GM12878 (cell line): ENCODE data around the gene HERPUD2. TPM values are rescaled to one million over a fixed set of nuclear protein-coding genes. Genes with fewer than 3 reads are reported as not detected.

Experiments
- ATAC-seq: fragments of 200-7000 bp; cut with Tn5 transposase; 3 replicates; pipeline ENCODE4 v1.9.1; 2020; ENCODE audit warnings: mild to moderate bottlenecking, moderate library complexity
- BruUV-seq: library from RNA; stranded (reverse); fragments of 400-500 nt; replicated peaks from 2 replicates; lab custom pipeline; 2021; lab: Mats Ljungman, UMichigan
- CTCF ChIA-PET: fragments of 300-600 bp; sonication (Branson Sonifier 250); formaldehyde crosslinking; extraction: SDS; loops from one replicate; lab custom pipeline; 2021; ENCODE audit warnings: inconsistent platforms; lab: Yijun Ruan, JAX
- POLR2A ChIA-PET: fragments of 350-600 bp; formaldehyde crosslinking; extraction: SDS; loops from one replicate; lab custom pipeline; 2021; ENCODE audit warnings: inconsistent platforms; lab: Charles Lee
- RAD21 ChIA-PET: fragments of 300-600 bp; sonication (Branson Sonifier 250); formaldehyde crosslinking; loops from one replicate; lab custom pipeline; 2023; ENCODE audit warnings: antibody characterized with exemption; ENCODE audit not compliant: unreplicated experiment; lab: Charles Lee
- SMC1A ChIA-PET: fragments of 300-600 bp; sonication (Branson Sonifier 250); formaldehyde crosslinking; loops from one replicate; lab custom pipeline; 2023; ENCODE audit not compliant: unreplicated experiment, uncharacterized antibody; lab: Charles Lee
- DNase-seq: peaks from one replicate; pipeline ENCODE4 v3.0.0-alpha.2; 2011; ENCODE audit warnings: low read depth, low spot score
- FAIRE-seq: peaks from 3 replicates; lab custom pipeline; 2011; peaks lifted over from hg19 to GRCh38; lab: Jason Lieb, UNC
- H2AFZ ChIP-seq: 2 replicates; pipeline ENCODE4 v1.6.0; 2011; ENCODE audit warnings: low read depth, low read length, control low read depth; ENCODE audit not compliant: control insufficient read depth
- H3K27ac ChIP-seq: 2 replicates; pipeline ENCODE4 v1.5.1; 2011; ENCODE audit warnings: control low read depth; ENCODE audit not compliant: control insufficient read depth, insufficient read depth
- H3K27me3 ChIP-seq, 2 experiments: replicated peaks in 1 of 2; 2 replicates each; pipeline versions ENCODE4 v1.6.0 to v1.6.1; 2011; ENCODE audit warnings: low read length in 1 of 2; ENCODE audit not compliant: control insufficient read depth in 2 of 2, insufficient read depth in 2 of 2
- H3K36me3 ChIP-seq, 2 experiments: 2 replicates each; pipeline ENCODE4 v1.5.1; 2011; ENCODE audit warnings: low read length in 1 of 2; ENCODE audit not compliant: control insufficient read depth in 2 of 2, insufficient read depth in 2 of 2
- H3K4me1 ChIP-seq: 2 replicates; pipeline ENCODE4 v1.6.1; 2011; ENCODE audit warnings: mild to moderate bottlenecking, low read length, moderate library complexity, mixed read lengths; ENCODE audit not compliant: control insufficient read depth, insufficient read depth
- H3K4me2 ChIP-seq: 2 replicates; pipeline ENCODE4 v1.6.0; 2011; ENCODE audit warnings: control low read depth; ENCODE audit not compliant: control insufficient read depth, insufficient read depth
- H3K4me3 ChIP-seq: fragments of 200-600 bp; sonication (generic); 2 replicates; pipeline ENCODE4 v1.5.1; 2016
- H3K79me2 ChIP-seq: 2 replicates; pipeline ENCODE4 v1.6.0; 2011; ENCODE audit warnings: low read length; ENCODE audit not compliant: control insufficient read depth, insufficient read depth
- H3K9ac ChIP-seq: 2 replicates; pipeline ENCODE4 v1.8.0; 2011; ENCODE audit warnings: low read length, control low read depth, mixed read lengths; ENCODE audit not compliant: control insufficient read depth, insufficient read depth
- H3K9me3 ChIP-seq: replicated peaks from 3 replicates; pipeline ENCODE4 v1.5.1; 2011; ENCODE audit warnings: mild to moderate bottlenecking, low read length; ENCODE audit not compliant: control insufficient read depth, insufficient read depth
- H4K20me1 ChIP-seq: 2 replicates; pipeline ENCODE4 v1.6.0; 2011; ENCODE audit not compliant: control insufficient read depth, insufficient read depth
- CREM ChIP-seq: IDR thresholded peaks from 2 replicates; pipeline ENCODE4 v1.6.1; 2014; ENCODE audit warnings: antibody characterized with exemption, low read depth
- JUNB ChIP-seq: IDR thresholded peaks from 2 replicates; pipeline ENCODE4 v1.6.1; 2016; ENCODE audit warnings: antibody characterized with exemption, mild to moderate bottlenecking
- NBN ChIP-seq: fragments of 450-650 bp; IDR thresholded peaks from 2 replicates; pipeline ENCODE4 v1.6.1; 2016
- RELB ChIP-seq: fragments of 450-650 bp; IDR thresholded peaks from 2 replicates; pipeline ENCODE4 v1.6.1; 2017; ENCODE audit warnings: low read depth, mild to moderate bottlenecking, moderate library complexity
- YY1 ChIP-seq: IDR thresholded peaks from 2 replicates; pipeline ENCODE4 v1.6.1; 2011; ENCODE audit warnings: low read depth, mild to moderate bottlenecking, low read length
- ZNF592 ChIP-seq: fragments of 450-650 bp; IDR thresholded peaks from 2 replicates; pipeline ENCODE4 v1.6.1; 2017; ENCODE audit warnings: mild to moderate bottlenecking, moderate library complexity
- WGBS: methylation state at CpG from one replicate; pipeline ENCODE4 v1.1.6; 2016; ENCODE audit warnings: low lambda C conversion rate; ENCODE audit not compliant: insufficient replicate concordance, insufficient coverage; ENCODE audit errors: missing lambda C conversion rate; 5-methylcytosine and 5-hydroxymethylcytosine counted together
- in situ Hi-C: fragments of 300-500 bp; cut with MboI; formaldehyde crosslinking; loops from 9 replicates; pipeline ENCODE4 v1.14.3; 2018; ENCODE audit warnings: mixed read lengths
- intact Hi-C: fragments of 100-400 bp; cut with micrococcal nuclease; formaldehyde crosslinking; loops from one replicate; pipeline ENCODE4 v1.14.2; 2022; ENCODE audit not compliant: unreplicated experiment
- polyA plus RNA-seq, 11 experiments: library from polyadenylated mRNA; depleted of rRNA in 4 of 11; unstranded in 6 of 11; stranded (reverse) in 5 of 11; fragments of >200 nt; fragmentation: Nextera tagmentation in 4 of 11; fragmentation: Illumina TruSeq in 1 of 11; extraction: Ambion mirVana in 4 of 11; extraction: Trizol in 1 of 11; gene quantifications; 1 replicate in 1 of 11; 2 replicates in 10 of 11; pipeline versions ENCODE4 v1.2.1 to v1.2.3, GENCODE V29; 2011 to 2016; ENCODE audit warnings: inconsistent platforms in 2 of 11, missing spikeins in 2 of 11, low read depth in 1 of 11
- total RNA-seq, 4 experiments: library from RNA; depleted of rRNA in 3 of 4; stranded (reverse); fragments of >200 nt in 3 of 4; fragmentation: Illumina TruSeq in 1 of 4; extraction: Trizol in 1 of 4; gene quantifications; 2 replicates each; pipeline versions ENCODE4 v1.2.1 to v1.2.3, GENCODE V29; 2013 to 2021

Gene HERPUD2
- total and polyA plus RNA-seq, 10 of the 15 experiments (the other 5 are each of a cell fraction or from before 2014, with no cell fraction given), result 4.7 to 69.6 (median 13.9) TPM

GRCh38 chr7:35680403-35681013, 14.4 kb downstream of the HERPUD2 start (continued):
- TF ChIP-seq RELB (no peak), YY1 (no peak)

- WGBS, result 94% methylated on average over 3 of the region's 3 CpGs
- in situ Hi-C loops (no loop called here), intact Hi-C loops (no loop called here)
- Histone ChIP-seq H3K4me3 (no peak overlapping the region), H3K4me2 (no peak overlapping the region), H3K36me3 (no peaks in the 10 kb centered on the region), H3K4me1 (peaks cover 8% of the 10 kb centered on the region; the same call in 1 of the 2 replicates), H3K9ac (no peak overlapping the region), H3K27me3 (no peaks in the 10 kb centered on the region), H2AFZ (no peak overlapping the region), H3K9me3 (peaks cover 2% of the 10 kb centered on the region; the same call in 2 of the 3 replicates), H4K20me1 (no peaks in the 10 kb centered on the region), H3K79me2 (peaks cover 6% of the 10 kb centered on the region), H3K27ac (no peak overlapping the region)
- POLR2A ChIA-PET, result interaction anchor here (0.7 kb wide), 1 partner anchor 19 kb away, joined by 3 read pairs; no protein-coding TSS in a partner anchor
- no peak for FAIRE-seq
- CTCF ChIA-PET, result interaction anchor here (1.2 to 2.1 kb wide), 4 partner anchors 10 to 38 kb away, joined by 3 to 6 read pairs (median 4); no protein-coding TSS in a partner anchor
- RAD21 ChIA-PET, result interaction anchor here (1.2 kb wide), 1 partner anchor 229 kb away, joined by 3 read pairs; no protein-coding TSS in a partner anchor
- no peak for DNase-seq
- TF ChIP-seq CREM (no peak), NBN (no peak), JUNB (no peak), ZNF592 (no peak)
- ATAC-seq, result no peak
- SMC1A ChIA-PET, result no interaction called here
- BruUV-seq, result no TSS peak
Observed at GRCh38 chr7:35677582-35678356, 17.2 kb downstream of the HERPUD2 start.
